SK-N-SH treated with all-trans-retinoic acid at 6 μM for 48 hours (cell line): ENCODE data around the gene SIDT1.

Source experiments
- ESRRG ChIP-seq: fragments of 250-450 bp; sonication (Bioruptor Pico); IDR thresholded peaks from 2 replicates; pipeline ENCODE4 v1.6.1; 2021; ENCODE audit warnings: mild to moderate bottlenecking
- PATZ1 ChIP-seq: fragments of 250-450 bp; sonication (Bioruptor Pico); IDR thresholded peaks from 2 replicates; pipeline ENCODE4 v1.8.0; 2020; ENCODE audit warnings: mild to moderate bottlenecking, moderate library complexity, borderline replicate concordance
- RARB ChIP-seq: fragments of 250-450 bp; sonication (Bioruptor Pico); IDR thresholded peaks from 2 replicates; pipeline ENCODE4 v1.8.0; 2021; ENCODE audit warnings: mild to moderate bottlenecking, moderate library complexity
- TOX ChIP-seq: fragments of 250-450 bp; sonication (Bioruptor Pico); IDR thresholded peaks from 2 replicates; pipeline ENCODE4 v1.8.0; 2021; ENCODE audit warnings: mild to moderate bottlenecking, moderate library complexity, borderline replicate concordance
- ZFP3 ChIP-seq: fragments of 250-450 bp; sonication (Bioruptor Pico); IDR thresholded peaks from 2 replicates; pipeline ENCODE4 v1.5.0; 2020; ENCODE audit warnings: mild to moderate bottlenecking, moderate library complexity
- ZFP30 ChIP-seq: fragments of 450-650 bp; formaldehyde crosslinking; IDR thresholded peaks from 2 replicates; pipeline ENCODE4 v1.5.0; 2022; ENCODE audit warnings: mild to moderate bottlenecking, moderate library complexity
- TF ChIP-seq, protein P1 (sequence below): fragments of 250-450 bp; sonication (Bioruptor Pico); IDR thresholded peaks from 2 replicates; pipeline ENCODE4 v1.8.0; 2021; ENCODE audit warnings: low read depth, mild to moderate bottlenecking, moderate library complexity, borderline replicate concordance

GRCh38 chr3:113536627-113537101 lies 4.3 kb downstream of the SIDT1 start:
- TF ChIP-seq, protein P1, sequence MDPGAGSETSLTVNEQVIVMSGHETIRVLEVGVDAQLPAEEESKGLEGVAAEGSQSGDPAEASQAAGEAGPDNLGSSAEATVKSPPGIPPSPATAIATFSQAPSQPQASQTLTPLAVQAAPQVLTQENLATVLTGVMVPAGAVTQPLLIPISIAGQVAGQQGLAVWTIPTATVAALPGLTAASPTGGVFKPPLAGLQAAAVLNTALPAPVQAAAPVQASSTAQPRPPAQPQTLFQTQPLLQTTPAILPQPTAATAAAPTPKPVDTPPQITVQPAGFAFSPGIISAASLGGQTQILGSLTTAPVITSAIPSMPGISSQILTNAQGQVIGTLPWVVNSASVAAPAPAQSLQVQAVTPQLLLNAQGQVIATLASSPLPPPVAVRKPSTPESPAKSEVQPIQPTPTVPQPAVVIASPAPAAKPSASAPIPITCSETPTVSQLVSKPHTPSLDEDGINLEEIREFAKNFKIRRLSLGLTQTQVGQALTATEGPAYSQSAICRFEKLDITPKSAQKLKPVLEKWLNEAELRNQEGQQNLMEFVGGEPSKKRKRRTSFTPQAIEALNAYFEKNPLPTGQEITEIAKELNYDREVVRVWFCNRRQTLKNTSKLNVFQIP, result no peak
- no peak for TF ChIP-seq ESRRG (CRISPR knock-in tag)
- TF ChIP-seq RARB, result no peak
- TF ChIP-seq PATZ1, result no peak
- TF ChIP-seq ZFP30 (CRISPR knock-in tag), result no peak
- TF ChIP-seq TOX, result no peak
- TF ChIP-seq ZFP3, result no peak
